MV-4-11 (cell line): ENCODE data around the gene PTPRN2.

Experiments
- DNase-seq: peaks from one replicate; lab custom pipeline; 2025; lab: John Stamatoyannopoulos, UW

Gene PTPRN2

GRCh38 chr7:157974678-157975230 lies 612.9 kb downstream of the PTPRN2 start:
- DNase-seq, result no peak

GRCh38 chr7:157973971-157974677 lies 613.5 kb downstream of the PTPRN2 start:
- no peak for DNase-seq

- DNase-seq, result no peak
Measured at GRCh38 chr7:157972914-157973313, 614.7 kb downstream of the PTPRN2 start.

- DNase-seq, result no peak
Measured at GRCh38 chr7:157971501-157971900, 616.1 kb downstream of the PTPRN2 start.

GRCh38 chr7:157970744-157971143 lies 616.9 kb downstream of the PTPRN2 start:
- DNase-seq, result no peak

- no peak for DNase-seq
Measured at GRCh38 chr7:157969995-157970394, 617.6 kb downstream of the PTPRN2 start.

GRCh38 chr7:157966490-157966889 lies 621.1 kb downstream of the PTPRN2 start:
- no peak for DNase-seq

- no peak for DNase-seq
Measured at GRCh38 chr7:157964521-157964920, 623.1 kb downstream of the PTPRN2 start.

- DNase-seq, result no peak
Measured at GRCh38 chr7:157964016-157964415, 623.6 kb downstream of the PTPRN2 start.

- no peak for DNase-seq
Measured at GRCh38 chr7:157963526-157963925, 624.1 kb downstream of the PTPRN2 start.

GRCh38 chr7:157962458-157963306 lies 624.9 kb downstream of the PTPRN2 start:
- DNase-seq, result no peak

- DNase-seq, result no peak
Measured at GRCh38 chr7:157961731-157962457, 625.7 kb downstream of the PTPRN2 start.

- DNase-seq, result no peak
Measured at GRCh38 chr7:157955348-157955999, 632.1 kb downstream of the PTPRN2 start.

- DNase-seq, result no peak
Measured at GRCh38 chr7:157954901-157955300, 632.7 kb downstream of the PTPRN2 start.

GRCh38 chr7:157952841-157953645 lies 634.6 kb downstream of the PTPRN2 start:
- no peak for DNase-seq

- no peak for DNase-seq
Measured at GRCh38 chr7:157952050-157952667, 635.5 kb downstream of the PTPRN2 start.

- DNase-seq, result no peak
Measured at GRCh38 chr7:157951300-157952049, 636.1 kb downstream of the PTPRN2 start.

- DNase-seq, result no peak
Measured at GRCh38 chr7:157949711-157950110, 637.9 kb downstream of the PTPRN2 start.

GRCh38 chr7:157947504-157947903 lies 640.1 kb downstream of the PTPRN2 start:
- no peak for DNase-seq
